IMR-90 (cell line): ENCODE data around the gene ABCA10. TPM values are rescaled to one million over a fixed set of nuclear protein-coding genes. Genes with fewer than 3 reads are reported as not detected.

Source experiments
- microRNA-seq, 2 experiments: library from miRNA; stranded (forward) in 1 of 2; unstranded in 1 of 2; fragments of 10-50 nt in 1 of 2; fragments of <30 nt in 1 of 2; gene quantifications in 1 of 2; microRNA quantifications in 1 of 2; one replicate each; pipeline versions ENCODE3 to v1.1.0; 2013 to 2020; ENCODE audit not compliant: insufficient read depth in 1 of 2, insufficient read length in 1 of 2, unreplicated experiment in 1 of 2
- polyA plus RNA-seq, 3 experiments: library from polyadenylated mRNA; depleted of rRNA; stranded (reverse); fragments of >200 nt; gene quantifications; 2 replicates each; pipeline ENCODE4 v1.2.3, GENCODE V29; 2012; ENCODE audit warnings: low replicate concordance in 1 of 3
- small RNA-seq, 5 experiments: library from RNA; depleted of rRNA; stranded (forward); fragments of <200 nt; gene quantifications; one replicate each; pipeline ENCODE3, GENCODE V24; 2012
- total RNA-seq: library from RNA; depleted of rRNA; stranded (reverse); fragments of >200 nt; gene quantifications from 2 replicates; pipeline ENCODE4 v1.2.3, GENCODE V29; 2012; rRNA removed

ABCA10 gene
- total and polyA plus RNA-seq, 2 of the 4 experiments (the other 2 are of a cell fraction) = under 0.01 to 0.03 TPM

Small RNA genes lying within 50 kb of the gene (microRNA-seq; reads per million reads assigned to microRNA genes)
- gene MIR4524A (ENCODE audit: unreplicated experiment) (not detected), gene MIR4524B (ENCODE audit: insufficient read depth in 1 of 2, insufficient read length in 1 of 2, unreplicated experiment in 1 of 2) (0 reads per million in 2 experiments)

Small RNA genes lying within 50 kb of the gene (small RNA-seq; reads per million reads assigned to genes)
- 0 reads per million in 5 experiments for gene MIR4524B

Other genes with a start within 250 kb of the ABCA10 start
- under 0.01 TPM in 1 of 2 replicates, not detected in the other for gene ABCA9, start 167.9 kb downstream of the ABCA10 start, total RNA-seq
- not detected in 2 replicates for gene ABCA9, start 167.9 kb downstream of the ABCA10 start, polyA plus RNA-seq (2012; rRNA removed)
- under 0.01 TPM in 2 replicates for gene ABCA6, start 86.9 kb downstream of the ABCA10 start, total RNA-seq
- gene ABCA6, start 86.9 kb downstream of the ABCA10 start, polyA plus RNA-seq (2012; rRNA removed) = not detected in 2 replicates
- gene ABCA5, start 98.3 kb upstream of the ABCA10 start, total RNA-seq = 2.3 and 3.6 TPM in 2 replicates
- 1.0 and 1.3 TPM in 2 replicates for gene ABCA5, start 98.3 kb upstream of the ABCA10 start, polyA plus RNA-seq (2012; rRNA removed)
- gene MAP2K6, start 185.9 kb upstream of the ABCA10 start, total RNA-seq = 3.6 and 5.7 TPM in 2 replicates
- 1.8 and 2.4 TPM in 2 replicates for gene MAP2K6, start 185.9 kb upstream of the ABCA10 start, polyA plus RNA-seq (2012; rRNA removed)